ENCODE data around the gene FBXW11. TPM values are rescaled to one million over a fixed set of nuclear protein-coding genes. Genes with fewer than 3 reads are reported as not detected.

The FBXW11 gene
- total RNA-seq, 1 experiment from 2014 or later, result 46.3 TPM

DNA sequence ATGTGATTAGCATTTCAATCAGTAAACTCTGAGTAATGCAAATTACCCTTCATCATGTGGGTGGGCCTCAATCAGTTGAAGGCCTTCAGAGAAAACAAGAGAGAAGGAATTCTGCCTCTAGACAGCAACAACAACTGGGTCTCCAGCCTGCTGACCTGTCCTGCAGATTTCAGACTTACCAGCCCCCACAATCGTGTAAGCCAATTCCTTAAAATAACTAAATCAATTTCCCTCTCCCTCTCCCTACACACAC lies 41.7 kb upstream of the FBXW11 start:
- TF ChIP-seq, protein P1, sequence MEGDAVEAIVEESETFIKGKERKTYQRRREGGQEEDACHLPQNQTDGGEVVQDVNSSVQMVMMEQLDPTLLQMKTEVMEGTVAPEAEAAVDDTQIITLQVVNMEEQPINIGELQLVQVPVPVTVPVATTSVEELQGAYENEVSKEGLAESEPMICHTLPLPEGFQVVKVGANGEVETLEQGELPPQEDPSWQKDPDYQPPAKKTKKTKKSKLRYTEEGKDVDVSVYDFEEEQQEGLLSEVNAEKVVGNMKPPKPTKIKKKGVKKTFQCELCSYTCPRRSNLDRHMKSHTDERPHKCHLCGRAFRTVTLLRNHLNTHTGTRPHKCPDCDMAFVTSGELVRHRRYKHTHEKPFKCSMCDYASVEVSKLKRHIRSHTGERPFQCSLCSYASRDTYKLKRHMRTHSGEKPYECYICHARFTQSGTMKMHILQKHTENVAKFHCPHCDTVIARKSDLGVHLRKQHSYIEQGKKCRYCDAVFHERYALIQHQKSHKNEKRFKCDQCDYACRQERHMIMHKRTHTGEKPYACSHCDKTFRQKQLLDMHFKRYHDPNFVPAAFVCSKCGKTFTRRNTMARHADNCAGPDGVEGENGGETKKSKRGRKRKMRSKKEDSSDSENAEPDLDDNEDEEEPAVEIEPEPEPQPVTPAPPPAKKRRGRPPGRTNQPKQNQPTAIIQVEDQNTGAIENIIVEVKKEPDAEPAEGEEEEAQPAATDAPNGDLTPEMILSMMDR (IDR thresholded peaks at IDR 0.05; ENCODE audit: insufficient read depth in 1 of 2, low read depth in 1 of 2, low read length in 1 of 2, severe bottlenecking in 1 of 2, unreplicated experiment in 1 of 2), result no peak
- Histone ChIP-seq H3K4me3 (ENCODE audit: low read depth, low read length) (no peak overlapping the region), H3K9me3 (no peaks in the 10 kb centered on the region), H3K27me3 (replicated peaks; ENCODE audit: control insufficient read depth, insufficient read depth, low read length) (no peaks in the 10 kb centered on the region), H3K36me3 (ENCODE audit: control insufficient read depth, insufficient read depth, low read length) (no peaks in the 10 kb centered on the region), H3K4me1 (no peaks in the 10 kb centered on the region)
- intact Hi-C loops (cut with micrococcal nuclease; ENCODE audit: unreplicated experiment), result loop anchor here (10.0 kb wide), 1 partner anchor 633 kb away; the partner anchor contains the start of gene FGF18
- no peak overlapping the region for H3K27ac Mint-ChIP-seq (ENCODE audit: unreplicated experiment)
- no TSS peak for BruUV-seq (replicated peaks)
- no peaks in the 10 kb centered on the region for H3K4me1 Mint-ChIP-seq (ENCODE audit: low read depth, unreplicated experiment)
- H3K9me3 Mint-ChIP-seq (ENCODE audit: unreplicated experiment), result no peaks in the 10 kb centered on the region
- POLR2A ChIA-PET, result no interaction called here
- no peaks in the 10 kb centered on the region for H3K27me3 Mint-ChIP-seq (ENCODE audit: insufficient read depth, unreplicated experiment)
- no peak for DNase-seq
- CTCF ChIA-PET, result no interaction called here
- H3K36me3 Mint-ChIP-seq (ENCODE audit: insufficient read depth, unreplicated experiment), result peaks cover 12% of the 10 kb centered on the region
- H3K4me3 Mint-ChIP-seq (ENCODE audit: unreplicated experiment), result no peak overlapping the region

DNA sequence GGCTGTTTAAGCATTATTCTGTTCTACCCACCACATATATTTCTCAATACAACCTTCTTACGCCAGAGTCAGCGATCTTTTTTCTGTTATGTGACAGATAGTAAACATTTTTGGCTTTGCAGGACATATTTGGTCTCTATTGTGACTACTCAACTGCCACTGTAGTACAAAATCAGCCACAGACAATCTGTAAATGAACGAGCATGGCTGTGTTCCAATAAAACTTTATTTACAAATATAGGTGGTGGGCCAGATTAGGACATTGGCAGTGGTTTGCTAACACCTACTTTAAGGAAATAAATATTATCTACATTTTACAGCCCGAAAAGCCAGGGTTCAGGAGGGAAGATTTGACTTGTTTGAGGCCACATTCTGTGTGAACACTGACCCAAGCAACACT lies 40.2 kb upstream of the FBXW11 start:
- Histone ChIP-seq H3K4me3 (ENCODE audit: low read depth, low read length) (no peak overlapping the region), H3K36me3 (ENCODE audit: control insufficient read depth, insufficient read depth, low read length) (no peaks in the 10 kb centered on the region), H3K4me1 (no peaks in the 10 kb centered on the region), H3K27me3 (replicated peaks; ENCODE audit: control insufficient read depth, insufficient read depth, low read length) (no peaks in the 10 kb centered on the region), H3K9me3 (no peaks in the 10 kb centered on the region)
- no TSS peak for BruUV-seq (replicated peaks)
- Mint-ChIP-seq H3K27me3 (ENCODE audit: insufficient read depth, unreplicated experiment) (no peaks in the 10 kb centered on the region), H3K4me1 (ENCODE audit: low read depth, unreplicated experiment) (no peaks in the 10 kb centered on the region), H3K27ac (ENCODE audit: unreplicated experiment) (no peak overlapping the region), H3K4me3 (ENCODE audit: unreplicated experiment) (no peak overlapping the region), H3K9me3 (ENCODE audit: unreplicated experiment) (no peaks in the 10 kb centered on the region), H3K36me3 (ENCODE audit: insufficient read depth, unreplicated experiment) (peaks cover 12% of the 10 kb centered on the region)
- ChIA-PET POLR2A (no interaction called here), CTCF (no interaction called here)
- no peak for DNase-seq
- TF ChIP-seq, protein P1 (IDR thresholded peaks at IDR 0.05; ENCODE audit: insufficient read depth in 1 of 2, low read depth in 1 of 2, low read length in 1 of 2, severe bottlenecking in 1 of 2, unreplicated experiment in 1 of 2), result no peak
- intact Hi-C loops (cut with micrococcal nuclease; ENCODE audit: unreplicated experiment), result loop anchor here (10.0 kb wide), 1 partner anchor 632 kb away; the partner anchor contains the start of gene FGF18

GRCh38 chr5:172045315-172045632 lies 38.8 kb upstream of the FBXW11 start:
- no peak for DNase-seq
- no peak overlapping the region for H3K4me3 ChIP-seq (ENCODE audit: low read depth, low read length)
- H3K27me3 ChIP-seq (replicated peaks; ENCODE audit: control insufficient read depth, insufficient read depth, low read length), result no peaks in the 10 kb centered on the region
- intact Hi-C loops (cut with micrococcal nuclease; ENCODE audit: unreplicated experiment), result loop anchor here (10.0 kb wide), 1 partner anchor 630 kb away; the partner anchor contains the start of gene FGF18
- no peaks in the 10 kb centered on the region for H3K9me3 ChIP-seq
- BruUV-seq (replicated peaks), result no TSS peak
- Mint-ChIP-seq H3K36me3 (ENCODE audit: insufficient read depth, unreplicated experiment) (peaks cover 12% of the 10 kb centered on the region), H3K4me3 (ENCODE audit: unreplicated experiment) (no peak overlapping the region), H3K4me1 (ENCODE audit: low read depth, unreplicated experiment) (no peaks in the 10 kb centered on the region), H3K27me3 (ENCODE audit: insufficient read depth, unreplicated experiment) (no peaks in the 10 kb centered on the region), H3K9me3 (ENCODE audit: unreplicated experiment) (no peaks in the 10 kb centered on the region), H3K27ac (ENCODE audit: unreplicated experiment) (no peak overlapping the region)
- H3K4me1 ChIP-seq, result no peaks in the 10 kb centered on the region
- no peaks in the 10 kb centered on the region for H3K36me3 ChIP-seq (ENCODE audit: control insufficient read depth, insufficient read depth, low read length)
- CTCF ChIA-PET, result interaction anchor here (1.3 to 1.6 kb wide), 2 partner anchors 39 to 133 kb away, joined by 4 to 8 read pairs; partner anchors contain the start of gene FBXW11
- TF ChIP-seq, protein P1 (IDR thresholded peaks at IDR 0.05; ENCODE audit: insufficient read depth in 1 of 2, low read depth in 1 of 2, low read length in 1 of 2, severe bottlenecking in 1 of 2, unreplicated experiment in 1 of 2), result no peak
- POLR2A ChIA-PET, result no interaction called here
